T-helper 2 cell (primary cell): ENCODE measurements around the gene OR11H12.
"Not testable (repeated sequence)": the region's sequence is repeated elsewhere in the genome, so short reads cannot be mapped to it uniquely, and the experiment has no call there.

Source experiments
- DNase-seq, 5 experiments: peaks; one replicate each; pipeline versions ENCODE4 v3.0.0 to v3.0.0-alpha.2; 2012 to 2022
- total RNA-seq, 2 donors: gene quantifications; one replicate each; lab custom pipeline; 2026; lab: John Stamatoyannopoulos, UW

Gene OR11H12, protein sequence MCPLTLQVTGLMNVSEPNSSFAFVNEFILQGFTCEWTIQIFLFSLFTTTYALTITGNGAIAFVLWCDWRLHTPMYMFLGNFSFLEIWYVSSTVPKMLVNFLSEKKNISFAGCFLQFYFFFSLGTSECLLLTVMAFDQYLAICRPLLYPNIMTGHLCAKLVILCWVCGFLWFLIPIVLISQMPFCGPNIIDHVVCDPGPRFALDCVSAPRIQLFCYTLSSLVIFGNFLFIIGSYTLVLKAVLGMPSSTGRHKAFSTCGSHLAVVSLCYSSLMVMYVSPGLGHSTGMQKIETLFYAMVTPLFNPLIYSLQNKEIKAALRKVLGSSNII
- 0 reads per million in 2 donors for total RNA-seq

DNA sequence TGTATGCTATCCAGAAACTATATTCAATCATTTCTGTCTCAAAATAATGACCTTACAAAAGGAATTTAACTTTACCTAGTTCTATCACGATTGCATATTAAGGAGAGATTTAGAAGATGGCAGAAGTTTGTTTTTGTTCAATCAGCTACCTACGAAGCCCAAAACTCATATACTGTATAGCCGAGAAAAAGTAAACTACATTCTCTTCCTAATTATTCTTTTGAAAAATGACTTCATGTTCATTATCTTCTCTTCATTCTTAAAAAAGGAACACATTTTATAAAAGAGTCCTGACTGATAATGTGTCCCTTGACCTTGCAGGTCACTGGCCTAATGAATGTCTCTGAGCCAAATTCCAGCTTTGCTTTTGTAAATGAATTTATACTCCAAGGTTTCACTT, at the start of gene OR11H12:
OR11H12 (plus strand) TSS at position 301 of the 400 bp plus-strand sequence; CDS start at position 301, 0 bp downstream.
- DNase-seq = not testable (repeated sequence)

DNA sequence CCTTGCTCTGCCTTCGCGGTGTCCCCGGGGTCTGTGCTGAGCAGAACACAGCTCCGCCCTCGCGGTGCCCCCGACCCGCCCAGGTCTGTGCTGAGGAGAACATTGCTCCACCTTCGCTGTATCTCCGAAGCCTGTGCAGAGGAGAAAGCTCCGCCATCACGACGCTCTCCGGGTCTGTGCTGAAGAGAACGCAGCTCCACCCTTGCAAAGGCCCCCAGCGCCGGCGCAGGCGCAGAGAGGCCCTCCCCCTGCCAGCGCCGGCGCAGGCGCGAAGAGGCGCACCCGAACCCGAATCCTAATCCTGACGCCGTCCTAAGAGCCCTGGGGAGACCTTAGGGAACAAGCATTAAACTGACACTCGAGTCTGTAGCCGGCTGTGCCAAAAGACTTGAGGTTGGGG, 18.0 kb upstream of the OR11H12 start:
- DNase-seq = not testable (repeated sequence)

DNA sequence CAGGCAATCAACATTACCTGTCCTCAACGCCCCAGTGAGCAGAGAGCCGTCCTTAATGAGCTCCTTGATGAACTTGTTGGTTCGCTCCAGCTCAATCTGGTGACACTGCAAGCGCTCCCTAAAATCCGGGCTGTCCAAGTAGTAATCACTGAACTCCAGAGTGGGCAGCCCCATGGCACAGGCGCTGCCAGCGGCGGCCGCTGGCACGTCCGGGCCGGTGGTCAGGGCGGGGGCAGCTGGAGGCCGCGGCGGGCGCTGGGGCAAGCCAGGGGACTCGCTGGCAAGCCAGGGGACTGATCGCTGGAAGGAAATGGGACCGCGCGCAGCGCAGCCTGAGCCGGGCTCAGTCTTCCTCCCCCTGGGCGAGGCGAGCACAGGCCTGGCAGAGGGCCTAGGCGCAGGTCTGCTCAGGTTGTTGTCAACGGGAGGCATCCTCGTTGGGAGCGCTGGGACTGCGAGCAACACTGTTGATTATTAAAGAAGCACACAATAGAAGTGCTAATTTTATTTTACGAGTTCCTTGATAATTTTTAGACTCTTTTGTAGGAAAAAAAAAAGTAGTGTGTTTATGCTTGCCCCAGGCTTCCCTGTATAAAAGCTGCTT, 25.8 kb downstream of the OR11H12 start:
- not testable (repeated sequence) for DNase-seq

DNA sequence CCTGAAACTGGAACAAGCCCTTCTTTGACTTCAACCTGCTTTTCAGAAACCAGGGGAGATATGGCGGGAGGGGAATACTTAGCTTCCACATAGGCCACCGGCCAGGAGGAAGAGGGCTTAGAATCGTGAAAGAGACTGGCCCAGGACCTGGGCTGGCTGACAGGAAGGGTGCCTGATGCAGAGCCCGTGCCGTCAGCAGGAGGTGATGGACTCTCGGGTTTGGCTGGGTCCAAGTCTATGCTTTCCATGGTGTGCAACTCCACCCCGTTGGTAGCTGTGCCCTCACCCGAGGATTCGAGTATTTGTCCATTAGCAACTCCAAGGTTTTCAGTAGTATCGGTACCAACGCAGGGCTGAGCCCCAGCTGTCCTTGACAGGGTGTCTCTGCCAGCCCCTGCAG, 35.1 kb downstream of the OR11H12 start:
- DNase-seq = not testable (repeated sequence)

DNA sequence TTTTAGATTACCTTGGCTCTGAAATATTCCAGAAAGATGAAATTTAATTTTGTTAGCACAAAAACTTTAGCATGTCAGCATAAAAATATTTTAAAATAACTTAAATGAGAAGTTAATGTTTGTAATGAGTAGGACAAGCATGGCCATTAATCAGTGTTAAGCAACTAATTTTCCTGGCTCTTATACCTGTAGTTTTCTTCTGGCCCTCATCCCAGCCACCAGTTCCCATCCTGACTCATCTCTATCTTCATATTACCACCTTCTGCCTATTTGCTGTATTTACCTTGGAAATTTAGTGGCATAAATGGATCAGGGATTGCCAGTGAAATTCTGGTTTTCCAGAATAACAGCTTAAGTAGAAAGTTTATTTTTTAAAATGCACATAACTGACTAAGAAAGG, 37.1 kb downstream of the OR11H12 start:
- not testable (repeated sequence) for DNase-seq

DNA sequence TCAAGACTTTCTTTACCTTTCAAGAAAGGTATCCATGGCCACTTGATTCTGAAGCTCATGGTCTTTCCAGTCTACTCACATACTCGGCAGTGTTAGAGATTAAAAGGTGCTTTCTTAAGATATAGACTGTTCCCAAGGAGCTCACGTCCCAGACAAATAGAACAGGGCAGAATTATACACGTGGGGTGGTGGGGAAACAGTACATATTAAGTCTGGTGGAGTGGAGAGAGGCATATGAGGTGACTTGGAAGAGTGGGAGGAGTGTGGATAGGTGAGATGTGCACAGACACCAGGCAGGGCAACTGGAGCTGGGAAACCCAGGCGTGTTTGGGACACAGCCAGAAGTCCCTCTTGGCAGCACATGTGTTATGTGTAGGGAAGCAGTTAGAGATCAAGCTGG, 37.9 kb downstream of the OR11H12 start:
- not testable (repeated sequence) for DNase-seq

DNA sequence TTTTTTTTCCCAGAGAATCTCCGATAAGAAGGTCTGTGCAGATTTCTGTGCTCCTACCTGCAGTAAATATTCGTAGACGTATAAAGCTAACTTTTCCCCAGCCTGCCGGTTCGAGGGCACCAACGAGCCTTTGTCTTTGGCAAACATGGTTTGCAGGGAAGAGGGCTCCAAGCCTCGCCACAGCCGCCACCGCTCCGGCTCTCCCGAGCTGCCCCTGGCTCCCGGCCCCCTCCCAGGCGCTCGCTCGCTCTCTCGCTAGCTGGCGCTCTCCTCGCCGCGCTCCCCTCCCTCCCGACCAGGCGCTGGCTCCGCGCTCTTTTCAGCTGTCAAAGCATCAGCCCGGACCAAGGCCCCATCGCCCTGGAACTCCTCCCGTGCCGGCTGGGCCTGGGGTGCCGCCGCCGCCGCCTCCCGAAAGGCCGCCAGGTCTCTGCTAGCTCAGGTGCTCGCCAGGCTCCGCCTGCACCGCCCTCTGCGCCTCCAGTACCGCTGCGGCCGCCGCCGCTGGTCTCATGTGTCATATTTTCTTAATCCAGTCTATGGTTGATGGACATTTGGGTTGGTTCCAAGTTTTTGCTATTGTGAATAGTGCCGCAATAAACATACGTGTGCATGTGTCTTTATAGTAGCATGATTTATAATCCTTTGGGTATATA, 45.3 kb downstream of the OR11H12 start:
- not testable (repeated sequence) for DNase-seq
